HG03342 (cell line): Measurements from ENCODE around the gene HSDL2.

ENCODE experiments used
- ATAC-seq: cut with Tn5 transposase; IDR thresholded peaks from one replicate; pipeline ENCODE4 v1.9.1; 2021; ENCODE audit warnings: mild to moderate bottlenecking, moderate library complexity; ENCODE audit not compliant: unreplicated experiment

HSDL2 gene

DNA sequence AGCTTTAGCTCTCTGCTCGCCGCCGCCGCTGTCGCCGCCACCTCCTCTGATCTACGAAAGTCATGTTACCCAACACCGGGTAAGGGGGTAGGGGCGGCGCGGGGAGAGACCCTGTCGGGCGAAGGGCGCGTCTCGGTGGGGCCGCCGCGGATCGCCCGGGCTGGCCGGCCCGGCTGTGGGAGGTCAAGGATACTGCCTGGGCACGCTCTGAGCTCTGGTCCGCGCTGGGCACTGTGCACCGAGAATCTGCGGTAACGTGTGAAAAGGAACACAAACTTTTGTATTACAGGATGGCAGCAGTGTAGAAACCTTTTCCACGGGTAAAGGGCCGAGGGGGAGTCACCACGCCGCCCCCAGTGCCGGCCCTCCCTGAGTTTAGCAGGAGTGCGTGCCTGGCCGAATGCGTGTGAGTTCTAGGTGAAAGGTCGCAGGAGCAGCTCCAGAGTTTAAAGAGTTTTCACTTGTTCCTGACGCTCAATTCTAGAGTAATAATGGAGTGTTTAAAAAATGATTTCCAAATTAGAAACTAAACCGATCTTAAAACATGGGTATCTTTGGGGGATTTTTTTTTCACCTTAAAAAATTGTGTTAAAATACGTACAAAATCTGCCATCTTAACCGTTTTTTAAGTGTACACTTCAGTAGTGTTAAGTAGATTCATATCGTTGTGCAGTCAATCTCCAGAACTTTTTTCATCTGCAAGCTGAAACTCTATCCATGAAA, at the start of gene HSDL2:
HSDL2 (plus strand) TSS at position 7 of the 723 bp plus-strand sequence; CDS start at position 63, 56 bp downstream.
- peak; percentile 16 for ATAC-seq

DNA sequence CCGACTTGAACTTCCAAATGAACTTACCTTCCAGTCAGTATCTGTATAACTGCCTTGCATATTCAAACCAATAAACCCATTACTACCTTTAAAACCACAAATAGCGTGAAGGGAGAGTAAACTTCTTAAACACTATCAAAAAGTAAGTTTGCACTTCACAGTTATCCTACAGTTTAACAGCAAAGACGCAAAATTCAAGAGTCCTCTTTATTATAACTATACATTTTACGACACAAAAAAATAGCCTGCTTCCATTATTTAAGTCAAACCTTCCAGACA, 48.3 kb upstream of the HSDL2 start:
- no peak for ATAC-seq

DNA sequence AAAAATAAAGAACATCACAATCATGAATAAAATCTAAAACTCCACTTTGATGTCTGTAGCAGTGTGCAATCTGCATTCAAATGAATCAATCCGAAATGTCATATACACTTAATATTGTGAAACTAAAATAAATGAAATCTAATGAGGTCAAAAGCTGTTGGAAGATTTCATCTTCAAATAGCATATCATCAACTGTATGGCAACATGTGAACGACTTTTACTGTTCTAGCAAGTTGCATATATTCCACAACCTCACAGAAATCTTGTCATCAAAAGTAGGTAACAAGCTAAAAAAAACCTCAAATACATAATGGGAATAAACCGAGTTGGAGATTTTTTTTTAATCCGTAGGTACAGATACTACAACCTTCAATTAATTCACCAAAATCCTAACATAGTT, 47.7 kb upstream of the HSDL2 start:
- ATAC-seq: no peak

DNA sequence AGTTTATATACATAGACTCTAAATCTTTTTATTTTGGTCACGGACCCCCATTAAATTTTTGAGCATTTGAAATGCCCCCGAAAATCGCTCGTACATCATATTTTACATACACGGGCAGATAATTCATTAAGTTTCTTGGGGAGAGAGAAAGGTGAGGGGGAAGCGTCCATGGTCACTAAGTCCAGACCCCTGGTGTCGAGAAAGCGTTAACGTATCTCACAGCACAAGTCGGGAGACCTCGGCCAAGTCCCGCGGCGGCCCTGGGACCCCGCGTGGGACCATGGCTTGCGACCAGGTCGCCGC, 47.3 kb upstream of the HSDL2 start:
- no peak for ATAC-seq

DNA sequence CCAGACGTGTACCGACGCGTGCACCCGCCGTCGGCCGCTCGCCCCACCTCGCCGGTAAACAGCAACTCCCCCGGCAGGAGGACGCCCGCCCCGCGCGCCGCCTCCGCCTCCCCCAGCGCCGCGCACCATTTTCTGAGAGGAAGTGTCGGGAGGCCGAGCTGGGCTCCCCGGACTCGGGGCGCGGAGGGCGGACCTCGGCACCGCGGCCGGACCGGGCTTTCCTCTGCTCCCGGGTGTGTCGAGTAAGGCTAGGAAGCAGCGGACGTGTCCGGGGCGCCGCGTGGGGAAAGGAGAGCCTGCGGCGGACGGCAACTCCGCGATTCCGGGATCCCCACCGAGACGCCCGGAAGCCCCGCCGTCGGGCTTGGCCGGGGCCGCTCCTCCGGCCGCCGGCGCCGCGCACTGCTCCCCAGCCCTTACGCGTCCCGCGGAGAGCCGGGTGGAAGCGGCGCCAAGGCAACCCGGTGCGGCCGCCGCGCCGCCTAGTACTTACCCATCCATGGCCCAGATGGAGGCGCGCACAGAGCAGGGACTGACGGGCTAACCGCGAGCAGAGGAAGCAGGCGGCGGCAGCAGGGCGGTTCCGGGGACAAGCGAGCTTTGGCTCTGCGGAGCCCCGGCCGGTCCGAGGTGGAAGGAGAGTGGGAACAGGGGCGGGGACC, 46.8 kb upstream of the HSDL2 start, which contains the start of gene PTBP3:
PTBP3 (minus strand) TSS at position 643 of the 662 bp plus-strand sequence. CDS start 35,754 bp downstream, outside the sequence.
- ATAC-seq: peak; percentile 58

DNA sequence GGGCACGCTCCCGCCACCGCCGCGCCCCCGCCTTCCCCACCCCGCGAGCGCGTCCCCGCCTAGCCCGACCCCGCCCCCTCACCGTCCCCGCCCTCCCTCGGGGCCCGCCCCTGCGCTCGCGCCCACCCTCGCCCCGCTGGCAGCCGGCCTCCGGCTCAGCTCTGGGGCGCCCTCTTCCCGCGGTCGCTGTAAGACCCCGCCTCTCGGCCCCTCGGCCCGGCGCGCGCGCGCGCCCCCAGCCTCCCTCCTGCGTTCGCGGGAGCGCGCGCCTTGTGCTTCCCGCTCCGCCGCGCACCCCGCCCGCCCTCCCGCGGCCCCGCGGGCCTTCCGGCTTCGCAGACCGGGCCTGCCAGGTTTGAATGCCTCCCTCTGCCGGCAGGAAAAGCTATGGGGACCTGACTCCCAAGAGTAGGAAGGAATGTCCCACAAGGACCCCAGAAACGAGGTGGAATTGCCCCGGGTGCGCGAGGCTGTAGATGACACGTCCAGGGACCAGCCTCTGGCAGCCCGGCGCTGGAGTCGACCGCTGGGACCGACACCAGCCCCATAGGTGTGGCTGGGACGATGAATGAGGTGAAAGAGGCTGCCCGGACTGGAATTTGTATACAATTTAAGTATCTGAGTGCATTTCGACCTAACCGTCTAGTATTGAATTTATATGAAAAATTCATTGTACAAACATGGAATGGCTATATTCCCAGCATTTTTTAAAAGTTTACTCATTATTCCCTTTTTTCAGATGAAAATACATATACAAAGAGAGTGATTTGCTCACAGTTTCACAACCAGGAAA, 46.1 kb upstream of the HSDL2 start:
- peak; percentile 72 for ATAC-seq

DNA sequence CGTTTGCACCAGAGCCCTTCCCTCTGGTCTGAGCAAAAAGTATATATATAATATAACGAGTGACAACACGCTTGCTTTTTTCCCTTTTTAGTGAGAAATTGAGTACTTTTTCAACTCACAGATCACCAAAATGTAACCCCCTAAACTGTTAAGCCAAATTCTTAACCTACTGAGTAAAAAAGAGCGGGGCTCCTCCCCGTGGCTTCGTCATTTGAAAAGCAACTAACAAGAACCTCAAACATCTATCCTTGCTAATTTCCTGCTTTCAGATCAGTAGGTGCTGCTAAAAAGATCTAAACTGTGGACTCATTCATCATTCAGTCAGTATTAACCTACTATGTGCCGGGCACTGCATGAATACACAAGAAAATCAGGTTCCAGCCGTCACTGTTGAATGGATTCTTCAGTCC, 45.5 kb upstream of the HSDL2 start:
- no peak for ATAC-seq

DNA sequence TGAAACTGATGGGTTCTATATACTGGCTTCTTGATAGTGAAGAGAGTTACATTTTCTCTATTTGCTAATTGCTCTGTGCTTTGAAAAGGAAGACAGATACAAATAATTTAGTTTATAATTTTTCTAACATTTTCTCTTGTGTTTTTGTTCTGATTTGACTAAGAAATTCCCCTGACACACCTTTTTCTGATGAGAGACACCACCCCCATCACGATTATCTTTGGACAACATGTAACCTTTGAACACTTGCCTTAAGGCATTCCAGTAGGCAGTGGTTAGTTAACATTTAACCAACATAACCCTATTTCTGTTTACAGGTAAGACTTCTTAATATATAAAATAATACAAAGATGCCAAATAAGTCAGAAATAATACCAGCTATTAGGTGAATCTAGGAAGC, 42.4 kb upstream of the HSDL2 start:
- no peak for ATAC-seq

DNA sequence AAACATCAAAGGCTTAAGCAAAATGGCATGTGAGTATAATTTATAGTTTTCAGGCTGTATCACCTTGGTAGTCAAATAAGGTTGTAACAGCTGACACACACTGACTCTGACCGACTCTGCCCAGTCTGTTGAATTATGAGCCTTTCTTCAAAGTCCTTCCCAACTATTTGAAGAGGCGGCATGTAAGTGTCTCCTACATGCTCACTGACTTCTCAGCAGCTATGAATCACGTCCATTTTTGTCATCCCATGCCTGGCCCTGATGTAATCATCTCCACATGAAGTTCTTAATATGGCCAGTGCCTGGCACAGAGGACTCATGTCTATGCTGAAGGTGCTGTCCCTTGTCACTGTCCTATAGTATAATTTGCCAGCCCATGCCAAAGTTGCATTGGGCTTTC, 41.3 kb upstream of the HSDL2 start:
- ATAC-seq: no peak

DNA sequence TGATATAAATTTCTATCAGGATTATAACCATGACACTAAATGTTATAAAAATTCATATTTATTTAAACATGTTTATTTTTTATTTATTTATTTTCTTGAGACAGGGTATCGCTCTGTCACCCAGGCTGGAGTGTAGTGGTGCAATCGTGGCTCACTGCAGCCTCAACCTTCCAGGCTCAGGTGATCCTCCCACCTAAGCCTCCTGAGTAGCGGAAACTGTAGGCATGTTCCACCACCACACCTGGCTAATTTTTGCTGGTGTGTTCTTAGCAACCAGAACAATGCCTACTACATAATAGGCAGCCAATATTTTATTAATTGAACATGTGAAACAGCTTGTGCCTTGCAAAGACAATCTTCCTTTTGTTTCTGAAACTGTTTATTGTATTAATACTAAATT, 40.0 kb upstream of the HSDL2 start:
- ATAC-seq: no peak

DNA sequence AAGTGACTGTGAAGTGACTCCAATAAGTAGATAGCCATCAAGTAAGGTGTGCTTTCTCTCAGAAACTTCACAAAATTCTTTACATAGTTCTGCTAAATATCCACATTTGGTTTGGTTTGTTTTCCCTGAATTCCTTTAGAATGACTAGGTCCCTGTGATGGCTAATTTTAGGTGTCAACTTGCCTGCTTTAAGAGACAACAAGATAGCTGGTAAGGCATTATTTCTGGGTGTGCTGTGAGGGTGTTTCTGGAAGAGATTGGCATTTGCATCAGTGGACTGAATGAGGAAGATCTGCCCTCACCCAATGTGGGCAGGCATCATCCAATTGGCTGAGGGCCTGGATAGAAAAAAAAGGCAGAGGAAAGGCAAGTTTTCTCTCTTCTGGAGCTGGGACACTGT, 38.2 kb upstream of the HSDL2 start:
- no peak for ATAC-seq

DNA sequence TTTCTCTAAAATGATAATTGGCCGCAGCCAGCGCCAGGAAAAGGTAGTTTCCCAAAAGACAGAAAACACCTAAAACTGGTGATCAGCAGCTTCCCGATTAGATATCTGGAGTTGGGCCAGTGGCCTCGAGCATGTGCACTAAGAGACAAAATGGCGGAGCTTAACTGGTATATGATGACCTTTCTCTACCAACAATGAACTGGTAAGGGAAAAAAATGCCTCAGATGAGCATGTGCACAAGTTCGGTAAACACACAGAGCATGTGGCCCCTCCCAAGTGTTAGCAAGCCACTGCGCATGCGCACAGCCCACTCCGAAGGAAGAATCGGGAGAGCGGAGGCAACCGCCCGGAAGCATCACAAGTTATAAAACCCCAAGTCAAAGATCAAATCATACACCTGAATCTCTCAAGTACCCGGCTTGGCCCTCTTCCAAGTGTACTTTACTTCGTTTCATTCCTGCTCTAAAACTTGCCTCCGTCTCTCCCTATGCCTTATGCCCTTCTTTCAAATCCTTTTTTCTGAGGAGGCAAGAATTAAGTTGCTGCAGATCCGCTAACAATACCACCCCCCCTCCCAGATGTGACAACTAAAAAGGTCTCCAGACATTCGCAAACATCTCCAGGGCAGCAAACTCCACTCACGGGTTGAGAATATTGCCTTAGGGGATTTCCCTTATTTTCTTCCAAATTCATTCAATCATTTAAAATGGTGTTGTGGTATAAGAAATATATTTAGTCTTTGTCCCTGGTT, 31.5 kb upstream of the HSDL2 start:
- no peak for ATAC-seq

DNA sequence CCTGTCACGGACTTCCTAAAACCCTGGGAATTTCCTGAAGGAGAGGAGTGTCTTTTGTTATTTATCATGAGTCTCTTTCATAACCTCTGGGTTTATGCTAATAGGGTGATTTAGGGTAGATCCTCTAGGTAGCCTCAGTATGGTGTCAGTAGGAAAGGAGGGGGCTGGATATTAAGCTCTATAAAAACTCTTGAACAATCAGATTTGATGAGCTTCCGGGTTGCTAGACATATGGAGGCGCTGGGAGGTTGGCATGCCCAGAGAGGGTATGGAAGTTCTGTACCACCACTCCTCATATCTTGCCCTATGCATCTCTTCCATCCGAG, 30.9 kb upstream of the HSDL2 start:
- no peak for ATAC-seq

DNA sequence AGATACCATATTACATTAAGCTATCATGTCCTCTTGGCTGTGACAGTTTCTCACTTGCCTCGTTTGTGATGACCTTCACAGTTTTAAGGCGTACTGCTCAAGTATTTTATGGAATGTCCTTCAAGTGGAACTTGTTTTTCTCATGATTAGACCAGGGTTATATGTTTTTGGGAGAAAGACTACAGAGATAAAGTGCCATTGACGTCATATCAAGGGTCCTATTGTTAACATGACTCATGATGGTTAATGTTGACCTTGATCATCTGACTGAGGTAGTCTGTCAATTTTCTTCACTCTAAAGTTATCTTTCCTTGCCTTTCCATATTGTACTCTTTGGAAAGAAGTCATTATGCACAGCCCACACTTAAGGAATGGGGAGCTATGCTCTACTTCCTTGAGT, 28.7 kb upstream of the HSDL2 start:
- ATAC-seq: no peak

DNA sequence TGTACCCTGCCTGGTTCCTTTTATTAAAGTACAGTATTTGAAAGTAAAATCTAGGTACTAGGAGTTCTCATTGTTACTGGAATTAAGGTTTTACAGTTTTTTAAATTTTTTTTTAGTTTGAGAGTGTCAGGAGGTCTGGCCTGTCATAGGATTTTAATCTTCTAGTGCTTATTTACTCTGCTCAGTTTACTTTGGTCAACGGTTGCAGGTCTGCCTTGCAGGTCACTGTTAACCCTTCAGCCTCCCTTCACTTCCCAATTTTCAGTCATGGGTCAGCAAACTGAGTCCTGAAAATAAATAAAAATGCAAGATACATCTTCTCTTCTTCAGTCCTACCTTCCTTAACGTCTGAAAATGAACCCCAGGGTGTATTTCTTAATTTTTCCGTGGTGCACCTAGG, 27.7 kb upstream of the HSDL2 start:
- ATAC-seq: no peak

DNA sequence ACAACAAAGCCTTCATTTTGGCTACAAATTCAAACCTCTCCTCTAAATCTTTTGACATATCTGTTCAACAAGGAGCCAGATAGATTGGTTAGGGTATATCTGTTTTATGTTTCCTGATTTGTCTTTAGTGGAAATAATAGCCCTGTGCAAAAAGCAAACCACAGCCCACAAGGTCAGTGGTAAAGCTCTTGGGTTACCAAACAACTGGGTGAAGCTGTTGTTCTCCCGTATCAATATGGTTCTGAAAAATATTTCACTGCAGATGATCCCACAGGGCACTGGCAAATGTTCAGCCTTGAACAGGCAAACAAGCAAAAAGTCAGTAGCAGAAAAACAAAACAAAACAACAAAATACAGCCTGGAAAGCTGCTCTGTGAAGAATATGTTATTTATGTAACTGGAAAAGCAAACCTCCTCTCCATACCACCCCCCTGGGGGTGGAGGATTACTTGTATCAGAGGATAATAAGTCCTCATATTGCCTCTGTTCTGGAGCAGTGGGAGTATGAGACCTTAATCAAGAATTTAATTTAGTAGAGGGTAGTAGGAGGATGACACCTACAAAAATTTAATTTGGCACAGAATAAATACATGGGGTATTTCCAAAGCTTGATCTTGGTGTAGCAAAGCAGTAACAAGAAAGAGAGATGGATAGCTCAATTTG, 25.7 kb upstream of the HSDL2 start:
- no peak for ATAC-seq

DNA sequence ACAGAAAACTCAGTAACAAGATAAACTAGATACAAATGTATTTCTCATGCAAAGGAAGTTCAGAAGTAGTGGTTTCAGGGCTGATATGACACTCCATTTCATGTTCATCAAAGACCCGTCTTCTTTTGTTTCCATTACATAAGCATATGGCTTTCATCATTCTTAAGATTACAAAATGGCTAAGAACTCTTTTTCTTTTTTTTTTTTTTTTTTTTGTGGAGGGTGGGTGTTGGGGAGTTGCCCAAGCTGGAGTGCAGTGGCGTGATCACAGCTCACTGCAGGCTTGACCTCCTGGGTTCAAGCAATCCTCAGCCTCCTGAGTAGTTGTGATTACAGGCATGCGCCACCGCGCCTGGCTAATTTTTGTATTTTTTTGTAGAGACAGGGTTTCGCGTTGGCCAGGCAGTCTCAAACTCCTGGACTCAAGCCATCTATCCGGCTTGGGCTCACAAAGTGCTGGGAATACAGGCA, 24.4 kb upstream of the HSDL2 start:
- ATAC-seq: no peak

DNA sequence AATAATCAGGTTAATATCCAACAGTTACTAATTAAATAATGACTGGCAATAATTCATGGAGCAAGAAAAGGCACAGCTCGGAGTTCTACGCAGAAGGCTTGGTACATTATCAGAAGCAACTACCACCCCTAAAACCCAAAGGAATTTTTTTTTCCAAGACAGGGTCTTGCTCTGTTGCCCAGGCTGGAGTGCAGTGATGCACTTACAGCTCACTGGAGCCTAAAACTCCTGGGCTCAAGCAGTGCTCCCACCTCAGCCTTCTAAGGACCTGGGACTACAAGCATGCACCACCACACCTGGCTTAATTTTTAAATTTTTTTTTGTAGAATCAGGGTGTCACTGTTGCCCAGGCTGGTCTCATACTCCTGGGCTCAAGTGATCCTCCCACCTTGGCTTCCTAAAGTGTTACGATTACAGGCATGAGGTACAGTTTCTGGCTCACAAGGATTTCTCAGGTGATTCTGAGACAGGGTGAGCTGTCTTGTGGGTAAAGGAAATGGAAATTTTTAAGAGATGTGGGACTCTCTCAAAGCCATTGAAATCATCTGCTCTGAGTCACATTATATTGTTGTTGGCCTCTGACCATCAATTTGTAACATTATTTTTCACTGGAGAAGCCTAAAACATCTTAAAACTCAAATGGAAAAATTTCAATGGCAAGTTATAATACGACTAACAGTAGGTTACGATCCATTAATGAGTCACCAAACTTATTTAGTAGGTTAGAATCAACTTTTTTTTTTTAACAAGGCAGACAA, 19.7 kb upstream of the HSDL2 start:
- no peak for ATAC-seq

DNA sequence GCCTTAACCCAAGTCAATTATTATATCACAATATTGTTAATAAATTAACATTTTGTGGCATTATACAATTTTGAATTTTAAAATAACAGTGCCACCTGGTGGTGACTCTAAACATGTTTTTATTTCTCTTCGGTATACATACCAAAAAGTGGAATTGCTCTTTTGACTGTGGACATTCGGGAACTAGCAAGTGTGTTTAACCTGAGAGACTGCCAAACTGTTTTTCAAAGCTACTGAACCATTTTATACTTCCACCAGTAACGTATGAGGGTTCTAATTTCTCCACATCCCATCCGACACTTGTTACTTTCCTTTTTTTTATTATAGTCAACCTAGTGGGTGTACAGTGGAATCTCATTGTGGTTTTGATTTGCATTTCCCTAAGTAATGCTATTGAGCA, 18.3 kb upstream of the HSDL2 start:
- no peak for ATAC-seq

DNA sequence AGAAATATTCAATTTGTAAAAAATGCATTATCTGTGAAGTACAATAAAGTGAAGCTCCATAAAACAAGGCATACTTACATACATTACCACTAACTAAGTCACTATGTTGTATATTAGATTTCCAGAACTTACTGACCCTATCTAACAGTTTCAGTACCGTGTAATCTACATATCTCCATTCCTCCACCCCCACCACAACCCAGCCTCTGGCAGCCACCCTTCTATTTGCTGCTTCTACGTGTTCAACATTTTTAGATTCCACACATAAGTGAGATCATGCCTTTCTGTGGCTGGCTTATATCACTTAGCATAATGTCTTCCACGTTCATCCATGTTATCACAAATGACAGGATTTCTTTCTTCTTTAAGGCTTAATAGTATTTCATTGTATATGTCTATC, 15.1 kb upstream of the HSDL2 start:
- no peak for ATAC-seq
